Activated T-cell treated with anti-CD3 and anti-CD28 coated beads, Interleukin-2, amount 50 U/mL, for 24 hours (primary cell): ENCODE data around the gene PASK.

Experiments
- DNase-seq: peaks from one replicate; pipeline ENCODE4 v3.0.0-alpha.2; 2020
- H3K27ac Mint-ChIP-seq: 2 replicates; pipeline ENCODE4 v1.8.0; 2020; ENCODE audit warnings: mild to moderate bottlenecking, mixed read lengths
- H3K27me3 Mint-ChIP-seq: 2 replicates; pipeline ENCODE4 v1.8.0; 2020; ENCODE audit warnings: mixed read lengths
- H3K36me3 Mint-ChIP-seq: 2 replicates; pipeline ENCODE4 v1.8.0; 2020; ENCODE audit warnings: low read depth, mixed read lengths
- H3K4me1 Mint-ChIP-seq: 2 replicates; pipeline ENCODE4 v1.8.0; 2020; ENCODE audit warnings: low read depth, mixed read lengths
- H3K4me3 Mint-ChIP-seq: 2 replicates; pipeline ENCODE4 v1.8.0; 2020; ENCODE audit warnings: mild to moderate bottlenecking, moderate library complexity, mixed read lengths
- H3K9me3 Mint-ChIP-seq: 2 replicates; pipeline ENCODE4 v1.8.0; 2020; ENCODE audit warnings: mixed read lengths

Gene PASK

GRCh38 chr2:241146286-241146685 lies 3.0 kb downstream of the PASK start:
- no peak overlapping the region for H3K4me3 Mint-ChIP-seq
- peaks cover 55% of the 10 kb centered on the region for H3K36me3 Mint-ChIP-seq
- no peak for DNase-seq
- H3K4me1 Mint-ChIP-seq: peaks cover 30% of the 10 kb centered on the region
- no peaks in the 10 kb centered on the region for H3K27me3 Mint-ChIP-seq
- H3K9me3 Mint-ChIP-seq: no peaks in the 10 kb centered on the region
- H3K27ac Mint-ChIP-seq: no peak overlapping the region

GRCh38 chr2:241142593-241142992 lies 6.7 kb downstream of the PASK start:
- DNase-seq: no peak
- Mint-ChIP-seq H3K36me3 (peaks cover 80% of the 10 kb centered on the region), H3K4me3 (no peak overlapping the region), H3K4me1 (peaks cover 9% of the 10 kb centered on the region), H3K27ac (no peak overlapping the region), H3K27me3 (no peaks in the 10 kb centered on the region), H3K9me3 (no peaks in the 10 kb centered on the region)

GRCh38 chr2:241142063-241142462 lies 7.2 kb downstream of the PASK start:
- no peak overlapping the region for H3K27ac Mint-ChIP-seq
- no peaks in the 10 kb centered on the region for H3K27me3 Mint-ChIP-seq
- no peaks in the 10 kb centered on the region for H3K9me3 Mint-ChIP-seq
- peaks cover 8% of the 10 kb centered on the region for H3K4me1 Mint-ChIP-seq
- no peak for DNase-seq
- peaks cover 85% of the 10 kb centered on the region for H3K36me3 Mint-ChIP-seq
- H3K4me3 Mint-ChIP-seq: no peak overlapping the region

- no peaks in the 10 kb centered on the region for H3K27me3 Mint-ChIP-seq
- peak overlapping the region; percentile 22 for H3K27ac Mint-ChIP-seq
- peaks cover 2% of the 10 kb centered on the region for H3K4me1 Mint-ChIP-seq
- no peak overlapping the region for H3K4me3 Mint-ChIP-seq
- H3K36me3 Mint-ChIP-seq: peaks cover 91% of the 10 kb centered on the region
- DNase-seq: no peak
- H3K9me3 Mint-ChIP-seq: no peaks in the 10 kb centered on the region
Observed at GRCh38 chr2:241141214-241141770, 8.0 kb downstream of the PASK start.

GRCh38 chr2:241140445-241140840 lies 8.8 kb downstream of the PASK start:
- no peak overlapping the region for H3K27ac Mint-ChIP-seq
- peaks cover 94% of the 10 kb centered on the region for H3K36me3 Mint-ChIP-seq
- H3K4me1 Mint-ChIP-seq: no peaks in the 10 kb centered on the region
- no peaks in the 10 kb centered on the region for H3K27me3 Mint-ChIP-seq
- H3K9me3 Mint-ChIP-seq: no peaks in the 10 kb centered on the region
- no peak overlapping the region for H3K4me3 Mint-ChIP-seq
- no peak for DNase-seq

- Mint-ChIP-seq H3K4me1 (no peaks in the 10 kb centered on the region), H3K27ac (no peak overlapping the region), H3K4me3 (no peak overlapping the region), H3K36me3 (peaks cover 96% of the 10 kb centered on the region), H3K27me3 (no peaks in the 10 kb centered on the region), H3K9me3 (no peaks in the 10 kb centered on the region)
- DNase-seq: no peak
Observed at GRCh38 chr2:241139531-241140444, 9.5 kb downstream of the PASK start.

GRCh38 chr2:241138471-241138870 lies 10.8 kb downstream of the PASK start:
- Mint-ChIP-seq H3K27me3 (no peaks in the 10 kb centered on the region), H3K36me3 (peaks cover 98% of the 10 kb centered on the region), H3K9me3 (no peaks in the 10 kb centered on the region), H3K27ac (no peak overlapping the region), H3K4me3 (no peak overlapping the region), H3K4me1 (no peaks in the 10 kb centered on the region)
- no peak for DNase-seq

- Mint-ChIP-seq H3K27ac (no peak overlapping the region), H3K36me3 (peaks cover 99% of the 10 kb centered on the region), H3K4me1 (no peaks in the 10 kb centered on the region), H3K9me3 (no peaks in the 10 kb centered on the region), H3K4me3 (no peak overlapping the region), H3K27me3 (no peaks in the 10 kb centered on the region)
- DNase-seq: no peak
Observed at GRCh38 chr2:241137276-241138190, 11.7 kb downstream of the PASK start.

- DNase-seq: no peak
- Mint-ChIP-seq H3K4me1 (no peaks in the 10 kb centered on the region), H3K27me3 (no peaks in the 10 kb centered on the region), H3K27ac (no peak overlapping the region), H3K36me3 (peaks cover 96% of the 10 kb centered on the region), H3K9me3 (no peaks in the 10 kb centered on the region), H3K4me3 (no peak overlapping the region)
Observed at GRCh38 chr2:241136661-241137260, 12.5 kb downstream of the PASK start.

- peaks cover 92% of the 10 kb centered on the region for H3K36me3 Mint-ChIP-seq
- no peaks in the 10 kb centered on the region for H3K9me3 Mint-ChIP-seq
- no peak for DNase-seq
- H3K4me3 Mint-ChIP-seq: no peak overlapping the region
- no peaks in the 10 kb centered on the region for H3K27me3 Mint-ChIP-seq
- no peak overlapping the region for H3K27ac Mint-ChIP-seq
- no peaks in the 10 kb centered on the region for H3K4me1 Mint-ChIP-seq
Observed at GRCh38 chr2:241136191-241136590, 13.1 kb downstream of the PASK start.

GRCh38 chr2:241135737-241136136 lies 13.5 kb downstream of the PASK start:
- DNase-seq: no peak
- no peaks in the 10 kb centered on the region for H3K4me1 Mint-ChIP-seq
- H3K36me3 Mint-ChIP-seq: peaks cover 90% of the 10 kb centered on the region
- H3K9me3 Mint-ChIP-seq: no peaks in the 10 kb centered on the region
- no peak overlapping the region for H3K27ac Mint-ChIP-seq
- H3K4me3 Mint-ChIP-seq: no peak overlapping the region
- H3K27me3 Mint-ChIP-seq: no peaks in the 10 kb centered on the region

- peaks cover 3% of the 10 kb centered on the region for H3K4me1 Mint-ChIP-seq
- DNase-seq: no peak
- H3K9me3 Mint-ChIP-seq: no peaks in the 10 kb centered on the region
- no peak overlapping the region for H3K27ac Mint-ChIP-seq
- H3K27me3 Mint-ChIP-seq: no peaks in the 10 kb centered on the region
- H3K4me3 Mint-ChIP-seq: no peak overlapping the region
- H3K36me3 Mint-ChIP-seq: peaks cover 90% of the 10 kb centered on the region
Observed at GRCh38 chr2:241134711-241135110, 14.6 kb downstream of the PASK start.

- Mint-ChIP-seq H3K4me1 (peaks cover 15% of the 10 kb centered on the region), H3K27me3 (no peaks in the 10 kb centered on the region), H3K9me3 (no peaks in the 10 kb centered on the region), H3K4me3 (no peak overlapping the region), H3K36me3 (peaks cover 89% of the 10 kb centered on the region), H3K27ac (no peak overlapping the region)
- DNase-seq: no peak
Observed at GRCh38 chr2:241133436-241133820, 15.8 kb downstream of the PASK start.
